Testis (tissue), 3 donors: ENCODE results near the gene THRB. TPM values are rescaled to one million over a fixed set of nuclear protein-coding genes. Genes with fewer than 3 reads are reported as not detected.

ENCODE experiments used
- DNase-seq: peaks from one replicate; pipeline ENCODE4 v3.0.0-alpha.2; 2019
- H3K27ac ChIP-seq, 2 donors: fragments of 200-600 bp; sonication (generic); one replicate each; pipeline ENCODE4 v1.5.1; 2019
- H3K27me3 ChIP-seq: fragments of 200-600 bp; sonication (generic); one replicate; pipeline ENCODE4 v1.5.1; 2019
- H3K36me3 ChIP-seq: fragments of 200-600 bp; sonication (generic); one replicate; pipeline ENCODE4 v1.5.1; 2017; ENCODE audit warnings: low read depth; ENCODE audit errors: missing control alignments
- H3K4me1 ChIP-seq: fragments of 200-600 bp; sonication (generic); one replicate; pipeline ENCODE4 v1.5.1; 2019
- H3K4me3 ChIP-seq, 2 donors: fragments of 200-600 bp; sonication (generic); one replicate each; pipeline ENCODE4 v1.5.1; 2017 to 2019
- H3K9me3 ChIP-seq: fragments of 200-600 bp; sonication (generic); one replicate; pipeline ENCODE4 v1.5.1; 2017
- CTCF ChIP-seq, 3 experiments: fragments of 450-650 bp in 2 of 3; fragments of 200-600 bp in 1 of 3; sonication (generic) in 1 of 3; IDR thresholded peaks; one replicate each; pipeline ENCODE4 v1.5.1; 2016 to 2019; ENCODE audit warnings: antibody characterized with exemption in 3 of 3, mild to moderate bottlenecking in 2 of 3, moderate library complexity in 1 of 3
- POLR2A ChIP-seq: fragments of 450-650 bp; IDR thresholded peaks from one replicate; pipeline ENCODE4 v1.6.1; 2017; ENCODE audit warnings: antibody characterized with exemption, mild to moderate bottlenecking, moderate library complexity
- WGBS, 2 donors: methylation state at CpG; one replicate each; pipeline ENCODE4 v1.1.5; 2018; 5-methylcytosine and 5-hydroxymethylcytosine counted together
- intact Hi-C: fragments of 100-400 bp; cut with DNase I; formaldehyde crosslinking; loops from one replicate; pipeline ENCODE4 v1.15.1; 2023; ENCODE audit warnings: low total_unique reads
- polyA plus RNA-seq: library from polyadenylated mRNA; stranded (reverse); fragments of 350-450 nt; fragmentation: Illumina TruSeq; extraction: RNeasy Lipid Tissue Mini Kit (QIAGEN cat#74804); gene quantifications from one replicate; pipeline ENCODE4 v1.2.3, GENCODE V29; 2014; ENCODE audit warnings: low read depth, low replicate concordance; ENCODE audit not compliant: insufficient read depth
- total RNA-seq, 2 donors: library from RNA; depleted of rRNA; stranded (reverse); fragments of >200 nt; gene quantifications; one replicate each; pipeline ENCODE4 v1.2.3, GENCODE V29; 2016

THRB gene
- total and polyA plus RNA-seq, 3 donors from 2014 or later = 1.3 to 2.0 (median 1.4) TPM

GRCh38 chr3:24154781-24155180 lies 339.9 kb downstream of the THRB start:
- Histone ChIP-seq H3K27ac (no peak overlapping the region), H3K4me1 (no peaks in the 10 kb centered on the region), H3K27me3 (no peaks in the 10 kb centered on the region), H3K4me3 (no peak overlapping the region), H3K36me3 (no peaks in the 10 kb centered on the region), H3K9me3 (no peaks in the 10 kb centered on the region)
- TF ChIP-seq POLR2A (no peak), CTCF (IDR thresholded peaks at IDR 0.05) (no peak)
- intact Hi-C loops = no loop called here
- 44 to 47% methylated on average over 1 of the region's 1 CpG for WGBS, 2 donors
- no peak for DNase-seq

GRCh38 chr3:24154013-24154695 lies 340.5 kb downstream of the THRB start:
- WGBS, 2 donors = 86 to 91% methylated on average over 2 of the region's 2 CpGs
- no peaks in the 10 kb centered on the region for H3K4me1 ChIP-seq
- DNase-seq = no peak
- TF ChIP-seq CTCF (IDR thresholded peaks at IDR 0.05) = no peak
- no peak for TF ChIP-seq POLR2A
- H3K27ac ChIP-seq = no peak overlapping the region
- intact Hi-C loops = no loop called here
- no peak overlapping the region for H3K4me3 ChIP-seq
- H3K27me3 ChIP-seq = no peaks in the 10 kb centered on the region
- no peaks in the 10 kb centered on the region for H3K9me3 ChIP-seq
- no peaks in the 10 kb centered on the region for H3K36me3 ChIP-seq

- H3K36me3 ChIP-seq = no peaks in the 10 kb centered on the region
- no peak overlapping the region for H3K27ac ChIP-seq
- 49 to 52% methylated on average over 3 of the region's 3 CpGs for WGBS, 2 donors
- no peaks in the 10 kb centered on the region for H3K9me3 ChIP-seq
- intact Hi-C loops = no loop called here
- H3K27me3 ChIP-seq = no peaks in the 10 kb centered on the region
- H3K4me3 ChIP-seq = no peak overlapping the region
- no peaks in the 10 kb centered on the region for H3K4me1 ChIP-seq
- DNase-seq = no peak
- no peak for TF ChIP-seq CTCF (IDR thresholded peaks at IDR 0.05)
- no peak for TF ChIP-seq POLR2A
These were observed 343.1 kb downstream of the THRB start for GRCh38 chr3:24151594-24151993.

GRCh38 chr3:24149032-24149431 lies 345.6 kb downstream of the THRB start:
- Histone ChIP-seq H3K27ac (no peak overlapping the region), H3K4me3 (no peak overlapping the region), H3K36me3 (no peaks in the 10 kb centered on the region), H3K4me1 (no peaks in the 10 kb centered on the region), H3K9me3 (no peaks in the 10 kb centered on the region), H3K27me3 (no peaks in the 10 kb centered on the region)
- DNase-seq = no peak
- intact Hi-C loops = no loop called here
- TF ChIP-seq CTCF (IDR thresholded peaks at IDR 0.05) (no peak), POLR2A (no peak)
- 82 to 85% methylated on average over 2 of the region's 2 CpGs for WGBS, 2 donors
